ENCODE measurements around the gene MUS81. TPM values are rescaled to one million over a fixed set of nuclear protein-coding genes. Genes with fewer than 3 reads are reported as not detected.

MUS81 gene
- total and polyA plus RNA-seq, 9 donors, result 15.9 to 87.0 (median 55.7) TPM

- no peak for TF ChIP-seq EP300 (IDR thresholded peaks at IDR 0.05)
- TF ChIP-seq POLR2A (IDR thresholded peaks at IDR 0.05), result no peak
- no peak for TF ChIP-seq CTCF (IDR thresholded peaks at IDR 0.05)
- no peak within 1 kb of the TSS for H3K4me3 ChIP-seq
- no peaks in the 10 kb centered on the region for H3K4me1 ChIP-seq (ENCODE audit: insufficient read depth)
- DNase-seq, result peak in 1 of 5 donors; percentile 14
- intact Hi-C loops (cut with DNase I), result loop anchor here (5.0 to 10.0 kb wide), 4 partner anchors 85 to 1235 kb away; partner anchors contain the start of genes KDM2A (in 1 of the 4) and SART1 (in 1 of the 4)
- H3K36me3 ChIP-seq, result no peaks in the 10 kb centered on the region
- no peaks in the 10 kb centered on the region for H3K9me3 ChIP-seq
- WGBS, 3 donors, result 52 to 68% (median 60%) methylated on average over 7 of the region's 7 CpGs
- no peak within 1 kb of the TSS for H3K27ac ChIP-seq
- no peaks in the 10 kb centered on the region for H3K27me3 ChIP-seq
Measured at GRCh38 chr11:65879617-65880016, 19.4 kb downstream of the MUS81 start, which contains the start of gene CTSW. Gene CTSW, plus strand, starts transcription at chr11:65879837. Its CDS starts 18 bp downstream, at chr11:65879855.

- Histone ChIP-seq H3K36me3 (no peaks in the 10 kb centered on the region), H3K9me3 (no peaks in the 10 kb centered on the region), H3K27ac (no peak overlapping the region), H3K4me3 (no peak overlapping the region), H3K4me1 (ENCODE audit: insufficient read depth) (no peaks in the 10 kb centered on the region), H3K27me3 (no peaks in the 10 kb centered on the region)
- 59 to 67% (median 61%) methylated on average over 7 of the region's 7 CpGs for WGBS, 3 donors
- intact Hi-C loops (cut with DNase I), result loop anchor here (5.0 to 10.0 kb wide), 4 partner anchors 85 to 1235 kb away; partner anchors contain the start of genes KDM2A (in 1 of the 4) and SART1 (in 1 of the 4)
- peak in 2 of 5 donors; percentile 16 to 24 for DNase-seq
- TF ChIP-seq CTCF (IDR thresholded peaks at IDR 0.05) (no peak), POLR2A (IDR thresholded peaks at IDR 0.05) (no peak), EP300 (IDR thresholded peaks at IDR 0.05) (no peak)
Measured at GRCh38 chr11:65880027-65880426, 19.8 kb downstream of the MUS81 start.

GRCh38 chr11:65880844-65881421 lies 20.7 kb downstream of the MUS81 start:
- H3K4me1 ChIP-seq (ENCODE audit: insufficient read depth), result no peaks in the 10 kb centered on the region
- TF ChIP-seq EP300 (IDR thresholded peaks at IDR 0.05), result no peak
- no peak for TF ChIP-seq CTCF (IDR thresholded peaks at IDR 0.05)
- TF ChIP-seq POLR2A (IDR thresholded peaks at IDR 0.05), result no peak
- H3K9me3 ChIP-seq, result no peaks in the 10 kb centered on the region
- no peak overlapping the region for H3K27ac ChIP-seq
- no peaks in the 10 kb centered on the region for H3K36me3 ChIP-seq
- no peaks in the 10 kb centered on the region for H3K27me3 ChIP-seq
- DNase-seq, result peak in 1 of 5 donors; percentile 16
- no peak overlapping the region for H3K4me3 ChIP-seq
- intact Hi-C loops (cut with DNase I), result loop anchor here (5.0 to 10.0 kb wide), 4 partner anchors 84 to 1234 kb away; partner anchors contain the start of genes KDM2A (in 1 of the 4) and SART1 (in 1 of the 4)
- 63 to 79% (median 64%) methylated on average over 7 of the region's 7 CpGs for WGBS, 3 donors

- H3K27me3 ChIP-seq, result no peaks in the 10 kb centered on the region
- no peaks in the 10 kb centered on the region for H3K36me3 ChIP-seq
- TF ChIP-seq EP300 (IDR thresholded peaks at IDR 0.05) (no peak), POLR2A (IDR thresholded peaks at IDR 0.05) (no peak), CTCF (IDR thresholded peaks at IDR 0.05) (no peak)
- WGBS, 3 donors, result 85 to 89% (median 86%) methylated on average over 30 of the region's 30 CpGs
- intact Hi-C loops (cut with DNase I), result loop anchor here (5.0 to 10.0 kb wide), 4 partner anchors 82 to 1232 kb away; partner anchors contain the start of genes KDM2A (in 1 of the 4) and SART1 (in 1 of the 4)
- H3K27ac ChIP-seq, result no peak overlapping the region
- H3K9me3 ChIP-seq, result no peaks in the 10 kb centered on the region
- no peak overlapping the region for H3K4me3 ChIP-seq
- DNase-seq, result peak in 3 of 5 donors; percentile 19 to 25 (median 20)
- H3K4me1 ChIP-seq (ENCODE audit: insufficient read depth), result no peaks in the 10 kb centered on the region
Measured at GRCh38 chr11:65882120-65883057, 22.2 kb downstream of the MUS81 start.

All from ovary (tissue), 9 donors.